SK-N-SH (cell line): ENCODE results near the gene OR9A2. TPM values are rescaled to one million over a fixed set of nuclear protein-coding genes. Genes with fewer than 3 reads are reported as not detected.
A peak's percentile ranks its signal among the peaks of the same experiment; 100 is the strongest.

Experiments used
- CTCF ChIA-PET: fragments of 300-600, 350-600 bp; formaldehyde crosslinking; extraction: SDS; loops from one replicate; lab custom pipeline; 2021; lab: Yijun Ruan, JAX
- POLR2A ChIA-PET: fragments of 350-600 bp; sonication (Branson Sonifier 250); formaldehyde crosslinking; extraction: SDS; loops from one replicate; lab custom pipeline; 2020; ENCODE audit warnings: antibody characterized with exemption, inconsistent platforms; lab: Yijun Ruan, JAX
- DNase-seq: peaks from one replicate; pipeline ENCODE4 v3.0.0; 2012
- H2AFZ ChIP-seq: fragments of 200-600 bp; sonication (generic); 2 replicates; pipeline ENCODE4 v1.8.1; 2016; ENCODE audit warnings: antibody characterized with exemption, mild to moderate bottlenecking, low read depth
- H3F3A ChIP-seq: fragments of 200-600 bp; sonication (generic); replicated peaks from 2 replicates; pipeline ENCODE3; 2016; ENCODE audit warnings: antibody characterized with exemption, mild to moderate bottlenecking; ENCODE audit not compliant: insufficient read depth
- H3K27ac ChIP-seq, 2 experiments: fragments of 200-500 bp in 1 of 2; fragments of 200-600 bp in 1 of 2; sonication (Bioruptor generic) in 1 of 2; sonication (generic), shearing (Covaris generic) in 1 of 2; 2 replicates each; pipeline versions ENCODE4 v1.5.1 to v1.6.1; 2014 to 2016; ENCODE audit warnings: low read depth in 2 of 2, inconsistent platforms in 1 of 2, low read length in 1 of 2, mild to moderate bottlenecking in 1 of 2, mixed read lengths in 1 of 2
- H3K27me3 ChIP-seq: fragments of 200-600 bp; sonication (generic), shearing (Covaris generic); 2 replicates; pipeline ENCODE4 v1.6.1; 2016; ENCODE audit warnings: mixed run types; ENCODE audit not compliant: insufficient read depth
- H3K36me3 ChIP-seq, 2 experiments: fragments of 200-500 bp in 1 of 2; fragments of 200-600 bp in 1 of 2; sonication (Bioruptor generic) in 1 of 2; sonication (generic) in 1 of 2; replicated peaks in 1 of 2; 2 replicates each; pipeline versions ENCODE3 to v1.5.1; 2014 to 2016; ENCODE audit warnings: low read length in 1 of 2, mild to moderate bottlenecking in 1 of 2; ENCODE audit not compliant: insufficient read depth in 2 of 2, control insufficient read depth in 1 of 2
- H3K4me1 ChIP-seq, 2 experiments: fragments of 200-500 bp in 1 of 2; fragments of 200-600 bp in 1 of 2; sonication (Bioruptor generic) in 1 of 2; sonication (generic), shearing (Covaris generic) in 1 of 2; 2 replicates each; pipeline versions ENCODE4 v1.5.1 to v1.6.1; 2014 to 2016; ENCODE audit warnings: low read depth in 1 of 2, low read length in 1 of 2, mixed run types in 1 of 2; ENCODE audit not compliant: insufficient read depth in 2 of 2, control insufficient read depth in 1 of 2
- H3K4me2 ChIP-seq: fragments of 200-600 bp; sonication (generic), shearing (Covaris generic); 2 replicates; pipeline ENCODE4 v1.6.1; 2017; ENCODE audit warnings: mixed run types
- H3K4me3 ChIP-seq, 2 experiments: fragments of 200-500 bp in 1 of 2; fragments of 200-600 bp in 1 of 2; sonication (Bioruptor generic) in 1 of 2; sonication (generic), shearing (Covaris generic) in 1 of 2; 2 replicates each; pipeline versions ENCODE4 v1.5.1 to v1.8.1; 2014 to 2016; ENCODE audit warnings: low read depth in 2 of 2, inconsistent platforms in 1 of 2, low read length in 1 of 2, mild to moderate bottlenecking in 1 of 2, mixed read lengths in 1 of 2, moderate library complexity in 1 of 2
- H3K79me2 ChIP-seq: fragments of 200-600 bp; sonication (generic); 2 replicates; pipeline ENCODE4 v1.8.1; 2017; ENCODE audit warnings: mild to moderate bottlenecking; ENCODE audit not compliant: insufficient read depth
- H3K9ac ChIP-seq: fragments of 200-600 bp; sonication (generic); 2 replicates; pipeline ENCODE4 v1.6.1; 2017; ENCODE audit warnings: mixed run types
- H3K9me2 ChIP-seq: fragments of 200-600 bp; sonication (generic); 2 replicates; pipeline ENCODE4 v1.6.1; 2017; ENCODE audit warnings: mixed run types
- H3K9me3 ChIP-seq: fragments of 200-600 bp; sonication (generic); 2 replicates; pipeline ENCODE4 v1.6.1; 2017; ENCODE audit warnings: mixed run types, mild to moderate bottlenecking, moderate library complexity
- H4K20me1 ChIP-seq: fragments of 200-600 bp; sonication (generic); 2 replicates; pipeline ENCODE4 v1.6.1; 2017; ENCODE audit warnings: mild to moderate bottlenecking, mixed run types; ENCODE audit not compliant: insufficient read depth
- CHD2 ChIP-seq: fragments of 150-350 bp; IDR thresholded peaks from 2 replicates; pipeline ENCODE4 v1.6.1; 2018; ENCODE audit warnings: low read length; ENCODE audit not compliant: partially characterized antibody
- EP300 ChIP-seq, 2 experiments: IDR thresholded peaks; 2 replicates each; pipeline versions ENCODE4 v1.4.0 to v1.6.1; 2012; ENCODE audit warnings: borderline replicate concordance in 1 of 2, low read depth in 1 of 2, low read length in 1 of 2
- FOXJ3 ChIP-seq: sonication (generic); formaldehyde crosslinking; IDR thresholded peaks from 2 replicates; pipeline ENCODE4 v1.5.1; 2020; ENCODE audit warnings: mild to moderate bottlenecking, missing genetic modification reagents
- FOXM1 ChIP-seq: IDR thresholded peaks from 2 replicates; pipeline ENCODE4 v1.4.0; 2012; ENCODE audit warnings: low read depth, mild to moderate bottlenecking
- GATA2 ChIP-seq: sonication (generic); formaldehyde crosslinking; IDR thresholded peaks from 2 replicates; pipeline ENCODE4 v1.5.0; 2020; ENCODE audit warnings: mild to moderate bottlenecking, missing genetic modification reagents
- JUND ChIP-seq: IDR thresholded peaks from 2 replicates; pipeline ENCODE4 v1.4.0; 2012
- MEF2A ChIP-seq: IDR thresholded peaks from 2 replicates; pipeline ENCODE4 v1.4.0; 2012; ENCODE audit warnings: low read depth, borderline replicate concordance
- MXI1 ChIP-seq: IDR thresholded peaks from 2 replicates; pipeline ENCODE4 v1.6.1; 2012; ENCODE audit warnings: mild to moderate bottlenecking, low read depth, low read length, improper control_type of control experiment
- NFIC ChIP-seq: IDR thresholded peaks from 2 replicates; pipeline ENCODE4 v1.4.0; 2012; ENCODE audit warnings: borderline replicate concordance
- NRF1 ChIP-seq: IDR thresholded peaks from 2 replicates; pipeline ENCODE4 v1.6.1; 2012; ENCODE audit warnings: low read depth, mild to moderate bottlenecking, low read length
- POLR2AphosphoS5 ChIP-seq: IDR thresholded peaks from 2 replicates; pipeline ENCODE4 v1.6.1; 2012; ENCODE audit warnings: low read depth, low read length
- RAD21 ChIP-seq: IDR thresholded peaks from 2 replicates; pipeline ENCODE4 v1.6.1; 2012; ENCODE audit warnings: mild to moderate bottlenecking, low read length
- RCOR1 ChIP-seq: fragments of 150-350 bp; IDR thresholded peaks from 2 replicates; pipeline ENCODE4 v1.6.1; 2017; ENCODE audit warnings: antibody characterized with exemption, low read length
- RFX5 ChIP-seq: IDR thresholded peaks from 2 replicates; pipeline ENCODE4 v1.6.1; 2012; ENCODE audit warnings: mild to moderate bottlenecking, improper control_type of control experiment, low read length
- SIN3A ChIP-seq: IDR thresholded peaks from 2 replicates; pipeline ENCODE4 v1.6.1; 2012; ENCODE audit warnings: low read depth, mild to moderate bottlenecking, low read length, moderate library complexity, borderline replicate concordance
- SMC3 ChIP-seq: IDR thresholded peaks from 2 replicates; pipeline ENCODE4 v1.6.1; 2012; ENCODE audit warnings: low read depth, low read length, improper control_type of control experiment
- TAF1 ChIP-seq: IDR thresholded peaks from 2 replicates; pipeline ENCODE4 v1.6.1; 2012; ENCODE audit warnings: low read depth, mild to moderate bottlenecking, low read length, moderate library complexity, borderline replicate concordance
- TCF12 ChIP-seq: IDR thresholded peaks from 2 replicates; pipeline ENCODE4 v1.4.0; 2012
- TEAD4 ChIP-seq: IDR thresholded peaks from 2 replicates; pipeline ENCODE4 v1.4.0; 2012; ENCODE audit warnings: mild to moderate bottlenecking, borderline replicate concordance; ENCODE audit not compliant: insufficient read depth
- YY1 ChIP-seq: IDR thresholded peaks from 2 replicates; pipeline ENCODE4 v1.4.0; 2012; ENCODE audit warnings: low read depth, mild to moderate bottlenecking
- WGBS: methylation state at CpG from one replicate; pipeline ENCODE4 v1.1.6; 2017; ENCODE audit warnings: low lambda C conversion rate; 5-methylcytosine and 5-hydroxymethylcytosine counted together
- polyA plus RNA-seq, 3 experiments: library from polyadenylated mRNA; depleted of rRNA; stranded (reverse); fragments of >200 nt; gene quantifications; 2 replicates each; pipeline ENCODE4 v1.2.3, GENCODE V29; 2012
- TF ChIP-seq, protein P1 (sequence below): IDR thresholded peaks from 2 replicates; pipeline ENCODE4 v1.4.0; 2012; ENCODE audit warnings: low read depth, borderline replicate concordance
- TF ChIP-seq, protein P2 (sequence below): IDR thresholded peaks from 2 replicates; pipeline ENCODE4 v1.4.0; 2012; ENCODE audit warnings: low read depth
- TF ChIP-seq, protein P3 (sequence below): IDR thresholded peaks from 2 replicates; pipeline ENCODE4 v1.4.0; 2012; ENCODE audit warnings: low read depth, borderline replicate concordance
- TF ChIP-seq, protein P4 (sequence below): IDR thresholded peaks from 2 replicates; pipeline ENCODE4; 2012

OR9A2 gene
- polyA plus RNA-seq, 1 of the 3 experiments (the other 2 are of a cell fraction) = not detected

DNA sequence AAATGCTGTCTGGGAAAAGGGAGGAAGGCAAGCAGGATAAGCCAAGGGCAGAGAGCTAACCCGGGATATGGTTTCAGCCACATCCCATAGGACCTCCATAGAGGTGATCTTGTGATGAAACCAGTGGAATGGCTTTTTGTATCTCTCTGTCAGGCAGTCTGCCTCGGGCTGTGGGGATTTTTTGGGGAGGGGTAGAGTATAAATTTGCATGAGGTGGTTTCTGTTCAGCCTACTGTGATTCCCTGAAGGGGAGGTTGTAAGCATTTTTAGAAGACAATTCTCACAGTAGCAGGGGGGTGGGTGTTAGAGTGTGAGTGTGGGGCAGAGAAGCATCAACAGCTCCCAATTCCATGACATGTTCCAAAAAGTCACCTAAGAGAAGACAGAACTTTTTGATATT, 11.8 kb downstream of the OR9A2 start:
- DNase-seq = no peak
- TF ChIP-seq SMC3 (no peak), RAD21 (no peak), TAF1 (no peak), YY1 (no peak)
- TF ChIP-seq, protein P1, sequence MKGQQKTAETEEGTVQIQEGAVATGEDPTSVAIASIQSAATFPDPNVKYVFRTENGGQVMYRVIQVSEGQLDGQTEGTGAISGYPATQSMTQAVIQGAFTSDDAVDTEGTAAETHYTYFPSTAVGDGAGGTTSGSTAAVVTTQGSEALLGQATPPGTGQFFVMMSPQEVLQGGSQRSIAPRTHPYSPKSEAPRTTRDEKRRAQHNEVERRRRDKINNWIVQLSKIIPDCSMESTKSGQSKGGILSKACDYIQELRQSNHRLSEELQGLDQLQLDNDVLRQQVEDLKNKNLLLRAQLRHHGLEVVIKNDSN = no peak
- ChIA-PET CTCF (interaction anchor here (2.3 to 23.7 kb wide), 3 partner anchors 11 to 480 kb away, joined by 5 to 450 read pairs (median 37); partner anchors contain the start of gene TAS2R40), POLR2A (no interaction called here)
- peak overlapping the region; percentile 71 to 79; a peak in 2 of 4 replicates for H3K27ac ChIP-seq
- no peaks in the 10 kb centered on the region for H3K27me3 ChIP-seq
- H3K4me2 ChIP-seq = peak overlapping the region; percentile 56
- no peak overlapping the region for H2AFZ ChIP-seq
- H3K4me1 ChIP-seq = peaks cover 3 to 33% of the 10 kb centered on the region in 2 experiments
- H3K36me3 ChIP-seq = no peaks in the 10 kb centered on the region
- H3K79me2 ChIP-seq = no peaks in the 10 kb centered on the region
- H3F3A ChIP-seq = peaks cover 8% of the 10 kb centered on the region
- H4K20me1 ChIP-seq = no peaks in the 10 kb centered on the region
- H3K9me3 ChIP-seq = peaks cover 8% of the 10 kb centered on the region; the same call in 1 of the 2 replicates
- H3K9ac ChIP-seq = no peak overlapping the region
- no peaks in the 10 kb centered on the region for H3K9me2 ChIP-seq
- WGBS = 20% methylated on average over 2 of the region's 2 CpGs
- H3K4me3 ChIP-seq = no peak overlapping the region

DNA sequence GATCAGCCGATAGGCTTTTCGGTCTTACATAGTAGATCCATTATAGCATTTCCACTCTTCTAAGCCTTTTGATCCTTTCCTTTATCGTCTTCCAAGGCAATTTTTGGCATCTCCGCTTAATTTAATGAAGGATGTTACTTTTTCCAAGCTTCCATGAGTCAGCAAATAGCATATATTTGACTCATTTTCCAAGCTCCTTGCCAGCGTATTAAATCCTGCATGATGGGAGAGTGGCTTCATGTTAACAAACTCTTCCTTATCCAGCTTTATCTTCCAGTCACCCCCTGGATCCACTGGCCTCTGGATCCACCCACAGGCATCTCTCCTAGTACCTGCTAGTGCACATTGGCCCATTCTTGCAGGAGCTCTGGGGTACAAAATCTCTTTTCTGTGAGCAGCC, 13.0 kb downstream of the OR9A2 start:
- Histone ChIP-seq H4K20me1 (no peaks in the 10 kb centered on the region), H3K9me2 (no peaks in the 10 kb centered on the region), H3K79me2 (no peaks in the 10 kb centered on the region), H3F3A (peaks cover 8% of the 10 kb centered on the region), H3K4me2 (peak overlapping the region; percentile 56), H2AFZ (peak overlapping the region; percentile 26; the same call in 1 of the 2 replicates), H3K36me3 (no peaks in the 10 kb centered on the region), H3K4me1 (peaks cover 3 to 33% of the 10 kb centered on the region in 2 experiments), H3K27ac (peak overlapping the region; percentile 58 to 79; a peak in 3 of 4 replicates), H3K4me3 (peak overlapping the region in 1 of 2 experiments; percentile 0; a peak in 1 of 4 replicates), H3K9ac (peak overlapping the region; percentile 7; the same call in 1 of the 2 replicates), H3K9me3 (no peaks in the 10 kb centered on the region), H3K27me3 (no peaks in the 10 kb centered on the region)
- POLR2A ChIA-PET = no interaction called here
- CTCF ChIA-PET = interaction anchor here (0.6 to 23.7 kb wide), 6 partner anchors 11 to 227 kb away, joined by 3 to 450 read pairs (median 3); partner anchors contain the start of genes EPHB6 and TAS2R40
- WGBS = 13% methylated on average over 5 of the region's 5 CpGs
- no peak for DNase-seq
- no peak for TF ChIP-seq CHD2
- TF ChIP-seq FOXM1 = no peak
- TF ChIP-seq YY1 = no peak; the same call in 1 of the 2 replicates
- TF ChIP-seq, protein P1 = no peak
- TF ChIP-seq SIN3A = no peak
- peak; percentile 94 for TF ChIP-seq NFIC
- TF ChIP-seq, protein P2, sequence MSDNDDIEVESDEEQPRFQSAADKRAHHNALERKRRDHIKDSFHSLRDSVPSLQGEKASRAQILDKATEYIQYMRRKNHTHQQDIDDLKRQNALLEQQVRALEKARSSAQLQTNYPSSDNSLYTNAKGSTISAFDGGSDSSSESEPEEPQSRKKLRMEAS = 0 out of 2 replicates have a peak, but pooled peaks have one; percentile 30
- TF ChIP-seq MXI1 = no peak
- TF ChIP-seq MEF2A = no peak; the same call in 1 of the 2 replicates
- TF ChIP-seq SMC3 = no peak
- peak; percentile 95 for TF ChIP-seq JUND
- TF ChIP-seq TEAD4 = peak; percentile 64; the same call in 1 of the 2 replicates
- no peak for TF ChIP-seq RFX5
- TF ChIP-seq, protein P3, sequence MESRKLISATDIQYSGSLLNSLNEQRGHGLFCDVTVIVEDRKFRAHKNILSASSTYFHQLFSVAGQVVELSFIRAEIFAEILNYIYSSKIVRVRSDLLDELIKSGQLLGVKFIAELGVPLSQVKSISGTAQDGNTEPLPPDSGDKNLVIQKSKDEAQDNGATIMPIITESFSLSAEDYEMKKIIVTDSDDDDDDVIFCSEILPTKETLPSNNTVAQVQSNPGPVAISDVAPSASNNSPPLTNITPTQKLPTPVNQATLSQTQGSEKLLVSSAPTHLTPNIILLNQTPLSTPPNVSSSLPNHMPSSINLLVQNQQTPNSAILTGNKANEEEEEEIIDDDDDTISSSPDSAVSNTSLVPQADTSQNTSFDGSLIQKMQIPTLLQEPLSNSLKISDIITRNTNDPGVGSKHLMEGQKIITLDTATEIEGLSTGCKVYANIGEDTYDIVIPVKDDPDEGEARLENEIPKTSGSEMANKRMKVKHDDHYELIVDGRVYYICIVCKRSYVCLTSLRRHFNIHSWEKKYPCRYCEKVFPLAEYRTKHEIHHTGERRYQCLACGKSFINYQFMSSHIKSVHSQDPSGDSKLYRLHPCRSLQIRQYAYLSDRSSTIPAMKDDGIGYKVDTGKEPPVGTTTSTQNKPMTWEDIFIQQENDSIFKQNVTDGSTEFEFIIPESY = no peak
- TF ChIP-seq RCOR1 = no peak
- no peak for TF ChIP-seq GATA2 (CRISPR knock-in tag)
- TF ChIP-seq, protein P4, sequence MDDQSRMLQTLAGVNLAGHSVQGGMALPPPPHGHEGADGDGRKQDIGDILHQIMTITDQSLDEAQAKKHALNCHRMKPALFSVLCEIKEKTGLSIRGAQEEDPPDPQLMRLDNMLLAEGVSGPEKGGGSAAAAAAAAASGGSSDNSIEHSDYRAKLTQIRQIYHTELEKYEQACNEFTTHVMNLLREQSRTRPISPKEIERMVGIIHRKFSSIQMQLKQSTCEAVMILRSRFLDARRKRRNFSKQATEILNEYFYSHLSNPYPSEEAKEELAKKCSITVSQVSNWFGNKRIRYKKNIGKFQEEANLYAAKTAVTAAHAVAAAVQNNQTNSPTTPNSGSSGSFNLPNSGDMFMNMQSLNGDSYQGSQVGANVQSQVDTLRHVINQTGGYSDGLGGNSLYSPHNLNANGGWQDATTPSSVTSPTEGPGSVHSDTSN = peak; percentile 88
- peak in 1 of 2 experiments; percentile 88; a peak in 2 of 4 replicates for TF ChIP-seq EP300 (IDR thresholded peaks at IDR 0.05; ENCODE audit: borderline replicate concordance in 1 of 2, low read depth in 1 of 2, low read length in 1 of 2)
- peak; percentile 69; the same call in 1 of the 2 replicates for TF ChIP-seq POLR2AphosphoS5
- no peak for TF ChIP-seq FOXJ3 (CRISPR knock-in tag)
- peak; percentile 28; the same call in 1 of the 2 replicates for TF ChIP-seq TAF1
- peak; percentile 88 for TF ChIP-seq TCF12
- no peak for TF ChIP-seq NRF1
